Measurements from ENCODE around the gene ADAM29.
"Not testable (repeated sequence)": the region's sequence is repeated elsewhere in the genome, so short reads cannot be mapped to it uniquely, and the experiment has no call there.

ADAM29 gene

DNA sequence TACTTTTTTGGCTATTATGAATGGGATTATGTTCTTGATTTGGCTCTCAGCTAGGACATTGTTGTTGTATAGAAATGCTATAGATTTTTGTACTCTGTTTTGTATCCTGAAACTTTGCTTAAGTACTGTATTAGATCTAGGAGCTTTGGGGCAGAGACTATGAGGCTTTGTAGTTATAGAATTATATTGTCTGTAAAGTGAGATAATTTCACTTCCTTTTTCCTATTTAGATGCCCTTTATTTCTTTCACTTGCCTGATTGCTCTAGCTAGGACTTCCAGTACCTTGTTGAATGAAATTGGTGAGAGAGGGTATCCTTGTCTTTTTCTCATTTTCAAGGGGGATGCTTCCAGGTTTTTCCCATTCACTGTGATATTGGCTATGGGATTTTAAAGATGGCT lies 28.1 kb downstream of the ADAM29 start:
- DNase-seq (ENCODE audit: low spot score): no peak
- TF ChIP-seq, protein P1, sequence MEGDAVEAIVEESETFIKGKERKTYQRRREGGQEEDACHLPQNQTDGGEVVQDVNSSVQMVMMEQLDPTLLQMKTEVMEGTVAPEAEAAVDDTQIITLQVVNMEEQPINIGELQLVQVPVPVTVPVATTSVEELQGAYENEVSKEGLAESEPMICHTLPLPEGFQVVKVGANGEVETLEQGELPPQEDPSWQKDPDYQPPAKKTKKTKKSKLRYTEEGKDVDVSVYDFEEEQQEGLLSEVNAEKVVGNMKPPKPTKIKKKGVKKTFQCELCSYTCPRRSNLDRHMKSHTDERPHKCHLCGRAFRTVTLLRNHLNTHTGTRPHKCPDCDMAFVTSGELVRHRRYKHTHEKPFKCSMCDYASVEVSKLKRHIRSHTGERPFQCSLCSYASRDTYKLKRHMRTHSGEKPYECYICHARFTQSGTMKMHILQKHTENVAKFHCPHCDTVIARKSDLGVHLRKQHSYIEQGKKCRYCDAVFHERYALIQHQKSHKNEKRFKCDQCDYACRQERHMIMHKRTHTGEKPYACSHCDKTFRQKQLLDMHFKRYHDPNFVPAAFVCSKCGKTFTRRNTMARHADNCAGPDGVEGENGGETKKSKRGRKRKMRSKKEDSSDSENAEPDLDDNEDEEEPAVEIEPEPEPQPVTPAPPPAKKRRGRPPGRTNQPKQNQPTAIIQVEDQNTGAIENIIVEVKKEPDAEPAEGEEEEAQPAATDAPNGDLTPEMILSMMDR (IDR thresholded peaks at IDR 0.05; ENCODE audit: extremely low read depth, missing control alignments): no peak

DNA sequence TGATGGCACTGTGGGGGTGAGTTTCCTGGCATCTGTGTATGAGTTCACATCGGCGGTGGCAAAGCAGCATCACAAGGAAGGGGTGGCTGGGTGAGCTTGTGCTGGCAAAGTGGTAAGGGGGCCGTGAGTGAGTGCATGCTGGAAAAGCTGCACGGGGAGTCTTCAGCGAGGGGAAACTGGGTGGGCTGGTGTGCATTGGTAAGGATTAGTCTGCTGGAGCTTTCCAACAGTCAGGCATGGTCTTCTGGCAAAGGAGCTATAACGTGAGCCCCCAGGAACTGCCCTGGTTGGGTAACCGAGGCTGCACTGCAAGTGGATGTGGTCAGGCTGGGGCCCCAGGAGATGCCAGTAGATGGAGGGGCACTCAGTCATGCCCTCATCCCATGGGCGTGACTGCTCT lies 30.7 kb downstream of the ADAM29 start:
- DNase-seq (ENCODE audit: low spot score): no peak
- TF ChIP-seq, protein P1 (IDR thresholded peaks at IDR 0.05; ENCODE audit: extremely low read depth, missing control alignments): no peak

DNA sequence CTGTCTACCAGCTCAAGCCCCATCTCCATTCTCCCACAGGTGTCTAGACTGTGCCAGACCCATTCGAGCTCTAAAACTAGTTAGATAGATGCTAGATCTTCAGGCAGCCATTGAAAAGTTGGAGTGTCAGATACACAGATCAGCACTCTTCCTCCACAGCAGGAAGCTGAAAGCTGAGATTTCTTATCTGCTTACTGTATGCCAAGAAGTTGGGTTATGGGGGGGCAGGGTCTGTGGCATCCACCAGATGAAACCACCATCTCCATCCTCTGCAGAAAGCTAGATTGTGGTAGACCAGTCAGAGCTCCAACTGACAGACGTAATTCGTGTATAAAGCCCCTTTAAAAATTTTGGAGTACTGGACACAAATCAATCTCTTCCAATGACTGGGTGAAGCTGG lies 54.8 kb downstream of the ADAM29 start:
- TF ChIP-seq, protein P1 (IDR thresholded peaks at IDR 0.05; ENCODE audit: extremely low read depth, missing control alignments): no peak
- no peak for DNase-seq (ENCODE audit: low spot score)

DNA sequence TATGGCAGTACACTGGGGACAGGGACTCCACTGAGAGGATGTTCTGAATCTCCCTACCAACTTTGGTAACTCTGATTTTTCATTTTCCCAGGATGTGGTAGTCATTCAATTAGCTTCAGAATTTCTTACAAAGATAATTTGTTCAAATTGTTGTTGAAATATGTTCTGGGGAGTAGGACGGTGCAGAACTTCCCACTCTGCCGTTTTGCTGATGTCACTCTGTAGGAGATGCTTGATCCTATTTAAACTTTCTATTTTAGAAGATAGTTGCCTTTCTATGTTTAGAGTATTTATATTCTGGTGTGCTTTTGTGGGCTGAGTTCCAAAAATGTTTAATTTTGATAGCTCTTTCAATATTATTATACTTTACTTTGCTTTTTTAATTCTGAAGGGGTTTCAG lies 55.2 kb downstream of the ADAM29 start:
- no peak for DNase-seq (ENCODE audit: low spot score)
- TF ChIP-seq, protein P1 (IDR thresholded peaks at IDR 0.05; ENCODE audit: extremely low read depth, missing control alignments): no peak

DNA sequence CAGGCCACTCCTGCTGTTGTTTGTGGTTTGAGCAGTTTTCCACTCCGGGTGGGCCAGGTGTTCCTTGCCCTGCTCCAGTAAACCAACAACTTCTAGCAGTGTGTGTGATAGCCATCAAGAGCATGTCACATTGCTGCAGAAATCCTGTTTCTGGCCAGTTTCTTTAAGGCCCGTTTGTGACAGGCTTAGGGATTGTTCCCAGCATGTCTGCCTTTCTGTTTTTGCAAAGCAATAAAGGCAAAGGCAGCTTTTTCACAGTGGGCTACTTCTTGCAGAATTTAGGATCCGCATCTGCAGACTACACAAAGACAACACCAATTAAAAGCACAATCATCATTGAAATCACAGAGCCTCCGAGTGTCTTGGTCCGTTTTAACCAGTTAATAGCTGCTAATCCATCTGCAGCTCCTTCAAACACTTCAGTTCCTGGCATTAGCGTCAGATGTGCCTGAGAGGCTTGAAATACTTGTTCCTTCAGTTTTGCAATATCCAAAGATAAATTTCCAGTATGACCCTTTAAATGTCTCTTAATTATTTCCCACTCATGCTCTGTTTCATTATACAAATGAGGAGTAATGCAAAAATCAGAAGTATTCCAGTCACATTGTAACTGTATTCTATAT lies 65.1 kb downstream of the ADAM29 start:
- DNase-seq (ENCODE audit: low spot score): no peak

DNA sequence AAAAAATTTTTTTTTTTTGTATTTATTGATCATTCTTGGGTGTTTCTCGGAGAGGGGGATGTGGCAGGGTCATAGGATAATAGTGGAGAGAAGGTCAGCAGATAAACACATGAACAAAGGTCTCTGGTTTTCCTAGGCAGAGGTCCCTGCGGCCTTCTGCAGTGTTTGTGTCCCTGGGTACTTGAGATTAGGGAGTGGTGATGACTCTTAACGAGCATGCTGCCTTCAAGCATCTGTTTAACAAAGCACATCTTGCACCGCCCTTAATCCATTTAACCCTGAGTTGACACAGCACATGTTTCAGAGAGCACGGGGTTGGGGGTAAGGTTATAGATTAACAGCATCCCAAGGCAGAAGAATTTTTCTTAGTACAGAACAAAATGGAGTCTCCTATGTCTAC lies 65.7 kb downstream of the ADAM29 start:
- not testable (repeated sequence) for DNase-seq (ENCODE audit: low spot score)

More for the DNA sequence above, 65.1 kb downstream of the ADAM29 start:
- TF ChIP-seq, protein P1 (IDR thresholded peaks at IDR 0.05; ENCODE audit: extremely low read depth, missing control alignments): no peak

DNA sequence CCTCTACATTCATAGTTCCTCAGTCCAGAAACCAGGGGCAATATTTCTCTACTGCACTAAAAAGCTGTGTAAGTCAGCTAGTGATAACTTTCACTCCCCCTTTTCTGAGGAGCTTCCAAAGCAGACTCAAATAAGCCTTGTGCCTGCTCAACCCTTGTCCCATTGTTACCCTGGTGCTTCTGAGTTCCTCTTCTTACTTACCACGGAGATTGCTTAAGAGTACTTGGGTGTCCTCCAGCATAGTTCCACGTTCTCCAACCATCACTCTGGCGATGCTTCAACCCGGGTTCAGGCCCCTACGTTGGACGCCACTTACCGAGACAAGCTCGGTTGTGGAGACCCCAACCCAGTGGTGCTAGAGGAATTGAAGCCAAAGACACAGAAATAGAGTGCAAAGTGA lies 71.6 kb downstream of the ADAM29 start:
- TF ChIP-seq, protein P1 (IDR thresholded peaks at IDR 0.05; ENCODE audit: extremely low read depth, missing control alignments): no peak
- no peak for DNase-seq (ENCODE audit: low spot score)

DNA sequence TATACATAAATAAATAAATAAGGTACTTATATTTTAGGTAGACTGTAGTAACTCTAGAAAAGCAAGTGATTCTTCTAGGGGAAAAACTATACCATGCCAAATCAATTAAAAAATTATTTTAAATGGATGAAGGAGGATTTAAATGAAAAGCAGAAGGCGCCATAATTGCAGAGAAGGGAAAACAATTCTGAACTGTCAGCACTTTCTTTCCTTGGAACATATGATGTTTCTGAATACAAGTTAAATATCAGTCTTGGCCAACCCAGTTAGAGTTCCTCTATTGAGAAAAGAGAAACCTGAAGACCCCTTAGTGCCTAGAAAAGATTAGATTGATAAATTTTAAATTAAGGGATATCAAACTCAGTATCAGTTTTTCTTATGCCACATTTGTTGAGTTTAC lies 75.8 kb downstream of the ADAM29 start:
- TF ChIP-seq, protein P1 (IDR thresholded peaks at IDR 0.05; ENCODE audit: extremely low read depth, missing control alignments): no peak

More for the DNA sequence above, 75.8 kb downstream of the ADAM29 start:
- no peak for DNase-seq (ENCODE audit: low spot score)

All from GM20000 (cell line).